DOHH2 (cell line): ENCODE results near the gene CDH4.

Experiments used
- EZH2phosphoT487 ChIP-seq: fragments of 200-600 bp; sonication (generic); IDR thresholded peaks from 2 replicates; pipeline ENCODE4 v1.6.1; 2017; ENCODE audit warnings: borderline replicate concordance, mild to moderate bottlenecking, antibody characterized with exemption, low read length, moderate library complexity, mixed read lengths
- TF ChIP-seq, protein P1 (sequence below): fragments of 200-600 bp; sonication (generic); IDR thresholded peaks from one replicate; pipeline ENCODE4 v1.5.1; 2014; ENCODE audit warnings: antibody characterized with exemption, mild to moderate bottlenecking, low read depth, low read length; ENCODE audit not compliant: poor library complexity, severe bottlenecking

DNA sequence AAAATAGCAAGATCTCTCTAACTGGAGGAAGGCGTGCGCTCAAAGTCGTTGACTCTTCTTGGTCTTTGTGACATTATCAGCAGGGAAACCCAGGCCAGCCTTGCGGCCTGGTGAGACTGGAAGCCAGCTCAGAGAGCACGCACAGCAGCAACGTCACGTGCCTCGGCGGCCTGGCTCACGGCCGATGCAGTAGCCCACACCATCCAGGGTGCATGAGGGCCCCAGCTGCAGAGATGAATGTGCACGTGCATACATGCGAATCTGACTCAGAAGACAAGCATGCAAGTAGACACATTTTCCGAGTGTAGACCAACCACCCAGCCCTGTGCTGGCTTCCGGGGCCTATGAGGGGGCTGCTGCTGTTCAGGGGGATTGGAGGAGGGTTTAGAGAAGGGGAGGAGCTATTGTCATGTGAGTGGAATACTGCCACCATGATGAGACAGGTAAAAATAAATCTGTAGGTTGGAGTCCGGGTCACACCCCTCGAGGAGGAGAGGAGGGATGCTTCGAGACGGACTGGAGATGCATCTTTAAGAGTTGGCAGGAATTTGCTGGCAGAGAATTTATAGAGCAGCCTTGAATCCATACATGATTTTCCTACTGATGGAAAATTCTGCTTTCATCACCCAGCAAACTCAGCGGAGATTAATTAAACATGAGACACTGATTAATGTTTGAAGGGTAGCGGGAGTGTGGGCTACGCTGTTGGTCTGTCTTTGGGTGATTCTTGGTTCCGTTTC lies 388.2 kb downstream of the CDH4 start:
- TF ChIP-seq, protein P1, sequence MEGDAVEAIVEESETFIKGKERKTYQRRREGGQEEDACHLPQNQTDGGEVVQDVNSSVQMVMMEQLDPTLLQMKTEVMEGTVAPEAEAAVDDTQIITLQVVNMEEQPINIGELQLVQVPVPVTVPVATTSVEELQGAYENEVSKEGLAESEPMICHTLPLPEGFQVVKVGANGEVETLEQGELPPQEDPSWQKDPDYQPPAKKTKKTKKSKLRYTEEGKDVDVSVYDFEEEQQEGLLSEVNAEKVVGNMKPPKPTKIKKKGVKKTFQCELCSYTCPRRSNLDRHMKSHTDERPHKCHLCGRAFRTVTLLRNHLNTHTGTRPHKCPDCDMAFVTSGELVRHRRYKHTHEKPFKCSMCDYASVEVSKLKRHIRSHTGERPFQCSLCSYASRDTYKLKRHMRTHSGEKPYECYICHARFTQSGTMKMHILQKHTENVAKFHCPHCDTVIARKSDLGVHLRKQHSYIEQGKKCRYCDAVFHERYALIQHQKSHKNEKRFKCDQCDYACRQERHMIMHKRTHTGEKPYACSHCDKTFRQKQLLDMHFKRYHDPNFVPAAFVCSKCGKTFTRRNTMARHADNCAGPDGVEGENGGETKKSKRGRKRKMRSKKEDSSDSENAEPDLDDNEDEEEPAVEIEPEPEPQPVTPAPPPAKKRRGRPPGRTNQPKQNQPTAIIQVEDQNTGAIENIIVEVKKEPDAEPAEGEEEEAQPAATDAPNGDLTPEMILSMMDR, result no peak
- no peak for TF ChIP-seq EZH2phosphoT487
